HAP-1 (cell line): Measurements from ENCODE around the gene SLC11A1.

Experiments
- DNase-seq, 2 experiments: peaks; one replicate each; pipeline ENCODE4 v3.0.0-alpha.2; 2016 to 2020; ENCODE audit warnings: low spot score in 2 of 2
- H3K27me3 ChIP-seq: fragments of 250-450 bp; sonication (Bioruptor Pico); 2 replicates; pipeline ENCODE4 v1.5.1; 2020; ENCODE audit warnings: low read depth, mild to moderate bottlenecking, moderate library complexity
- H3K36me3 ChIP-seq: fragments of 250-450 bp; sonication (Bioruptor Pico); replicated peaks from 2 replicates; pipeline ENCODE4 v1.5.1; 2020; ENCODE audit warnings: mild to moderate bottlenecking
- H3K4me1 ChIP-seq: fragments of 250-450 bp; sonication (Bioruptor Pico); 2 replicates; pipeline ENCODE4 v1.5.1; 2020; ENCODE audit warnings: mild to moderate bottlenecking
- H3K4me3 ChIP-seq: fragments of 250-450 bp; sonication (Bioruptor Pico); 2 replicates; pipeline ENCODE4 v1.5.1; 2020; ENCODE audit warnings: mild to moderate bottlenecking, moderate library complexity
- H3K9me3 ChIP-seq: fragments of 250-450 bp; sonication (Bioruptor Pico); 2 replicates; pipeline ENCODE4 v1.5.1; 2020; ENCODE audit warnings: mild to moderate bottlenecking, moderate library complexity
- in situ Hi-C: fragments of 300-500 bp; cut with MboI; formaldehyde crosslinking; loops from 3 replicates; pipeline ENCODE4 v1.14.3; 2020; ENCODE audit warnings: low sequenced_read_pairs, inconsistent platforms, mixed read lengths

SLC11A1 gene

GRCh38 chr2:218418717-218419458 lies 36.8 kb downstream of the SLC11A1 start, which contains the start of gene VIL1:
TSS of gene VIL1 (plus strand) at chr2:218419123. CDS start at chr2:218423779, 4,656 bp downstream.
- no peak within 1 kb of the TSS for H3K4me3 ChIP-seq
- H3K27me3 ChIP-seq, result no peaks in the 10 kb centered on the region
- H3K4me1 ChIP-seq, result no peaks in the 10 kb centered on the region
- no peaks in the 10 kb centered on the region for H3K9me3 ChIP-seq
- in situ Hi-C loops, result no loop called here
- DNase-seq, result no peak
- no peaks in the 10 kb centered on the region for H3K36me3 ChIP-seq

GRCh38 chr2:218419630-218420216 lies 37.6 kb downstream of the SLC11A1 start:
- in situ Hi-C loops, result no loop called here
- Histone ChIP-seq H3K27me3 (no peaks in the 10 kb centered on the region), H3K36me3 (no peaks in the 10 kb centered on the region), H3K4me1 (no peaks in the 10 kb centered on the region), H3K9me3 (no peaks in the 10 kb centered on the region), H3K4me3 (no peak overlapping the region)
- no peak for DNase-seq

- Histone ChIP-seq H3K36me3 (no peaks in the 10 kb centered on the region), H3K4me3 (no peak overlapping the region), H3K27me3 (no peaks in the 10 kb centered on the region), H3K4me1 (no peaks in the 10 kb centered on the region), H3K9me3 (no peaks in the 10 kb centered on the region)
- in situ Hi-C loops, result no loop called here
- DNase-seq, result no peak
Observed at GRCh38 chr2:218421027-218421426, 39.0 kb downstream of the SLC11A1 start.

- in situ Hi-C loops, result no loop called here
- DNase-seq, result no peak
- H3K4me1 ChIP-seq, result no peaks in the 10 kb centered on the region
- H3K4me3 ChIP-seq, result no peak overlapping the region
- no peaks in the 10 kb centered on the region for H3K27me3 ChIP-seq
- H3K9me3 ChIP-seq, result no peaks in the 10 kb centered on the region
- no peaks in the 10 kb centered on the region for H3K36me3 ChIP-seq
Observed at GRCh38 chr2:218422403-218423086, 40.5 kb downstream of the SLC11A1 start.

- H3K9me3 ChIP-seq, result no peaks in the 10 kb centered on the region
- in situ Hi-C loops, result no loop called here
- no peak for DNase-seq
Observed at GRCh38 chr2:218423584-218423983, 41.5 kb downstream of the SLC11A1 start.

GRCh38 chr2:218425531-218425930 lies 43.5 kb downstream of the SLC11A1 start:
- no peak for DNase-seq
- Histone ChIP-seq H3K9me3 (no peaks in the 10 kb centered on the region), H3K36me3 (no peaks in the 10 kb centered on the region), H3K4me3 (no peak overlapping the region), H3K4me1 (no peaks in the 10 kb centered on the region), H3K27me3 (no peaks in the 10 kb centered on the region)
- in situ Hi-C loops, result no loop called here

More at GRCh38 chr2:218423584-218423983, 41.5 kb downstream of the SLC11A1 start:
- H3K36me3 ChIP-seq, result no peaks in the 10 kb centered on the region
- H3K27me3 ChIP-seq, result no peaks in the 10 kb centered on the region
- no peaks in the 10 kb centered on the region for H3K4me1 ChIP-seq
- no peak overlapping the region for H3K4me3 ChIP-seq

GRCh38 chr2:218427741-218428140 lies 45.7 kb downstream of the SLC11A1 start:
- H3K9me3 ChIP-seq, result no peaks in the 10 kb centered on the region
- no peaks in the 10 kb centered on the region for H3K27me3 ChIP-seq
- no peaks in the 10 kb centered on the region for H3K36me3 ChIP-seq
- no peaks in the 10 kb centered on the region for H3K4me1 ChIP-seq
- H3K4me3 ChIP-seq, result no peak overlapping the region
- peak in 1 of 2 experiments; percentile 39 for DNase-seq
- in situ Hi-C loops, result no loop called here

- Histone ChIP-seq H3K27me3 (no peaks in the 10 kb centered on the region), H3K36me3 (no peaks in the 10 kb centered on the region), H3K4me1 (no peaks in the 10 kb centered on the region), H3K9me3 (no peaks in the 10 kb centered on the region), H3K4me3 (no peak overlapping the region)
- DNase-seq, result no peak
- in situ Hi-C loops, result no loop called here
Observed at GRCh38 chr2:218428846-218429558, 46.9 kb downstream of the SLC11A1 start.

- in situ Hi-C loops, result no loop called here
- Histone ChIP-seq H3K9me3 (no peaks in the 10 kb centered on the region), H3K27me3 (no peaks in the 10 kb centered on the region), H3K36me3 (no peaks in the 10 kb centered on the region), H3K4me1 (no peaks in the 10 kb centered on the region), H3K4me3 (no peak overlapping the region)
- no peak for DNase-seq
Observed at GRCh38 chr2:218429911-218430692, 48.0 kb downstream of the SLC11A1 start.

GRCh38 chr2:218430721-218431120 lies 48.6 kb downstream of the SLC11A1 start:
- H3K36me3 ChIP-seq, result no peaks in the 10 kb centered on the region
- no peaks in the 10 kb centered on the region for H3K4me1 ChIP-seq
- no peaks in the 10 kb centered on the region for H3K27me3 ChIP-seq
- in situ Hi-C loops, result no loop called here
- no peaks in the 10 kb centered on the region for H3K9me3 ChIP-seq
- H3K4me3 ChIP-seq, result no peak overlapping the region
- DNase-seq, result no peak

- Histone ChIP-seq H3K27me3 (no peaks in the 10 kb centered on the region), H3K4me3 (no peak overlapping the region), H3K9me3 (no peaks in the 10 kb centered on the region), H3K4me1 (no peaks in the 10 kb centered on the region), H3K36me3 (no peaks in the 10 kb centered on the region)
- in situ Hi-C loops, result no loop called here
- DNase-seq, result no peak
Observed at GRCh38 chr2:218431878-218432277, 49.8 kb downstream of the SLC11A1 start.

- Histone ChIP-seq H3K9me3 (no peaks in the 10 kb centered on the region), H3K36me3 (no peaks in the 10 kb centered on the region), H3K4me1 (no peaks in the 10 kb centered on the region), H3K27me3 (no peaks in the 10 kb centered on the region), H3K4me3 (no peak overlapping the region)
- DNase-seq, result no peak
- in situ Hi-C loops, result no loop called here
Observed at GRCh38 chr2:218432676-218433365, 50.7 kb downstream of the SLC11A1 start.

- Histone ChIP-seq H3K36me3 (no peaks in the 10 kb centered on the region), H3K4me3 (no peak overlapping the region), H3K9me3 (no peaks in the 10 kb centered on the region), H3K27me3 (no peaks in the 10 kb centered on the region), H3K4me1 (no peaks in the 10 kb centered on the region)
- in situ Hi-C loops, result no loop called here
- DNase-seq, result no peak
Observed at GRCh38 chr2:218434456-218434855, 52.4 kb downstream of the SLC11A1 start.
